ENCODE measurements around the gene TMPRSS3.

TMPRSS3 gene

DNA sequence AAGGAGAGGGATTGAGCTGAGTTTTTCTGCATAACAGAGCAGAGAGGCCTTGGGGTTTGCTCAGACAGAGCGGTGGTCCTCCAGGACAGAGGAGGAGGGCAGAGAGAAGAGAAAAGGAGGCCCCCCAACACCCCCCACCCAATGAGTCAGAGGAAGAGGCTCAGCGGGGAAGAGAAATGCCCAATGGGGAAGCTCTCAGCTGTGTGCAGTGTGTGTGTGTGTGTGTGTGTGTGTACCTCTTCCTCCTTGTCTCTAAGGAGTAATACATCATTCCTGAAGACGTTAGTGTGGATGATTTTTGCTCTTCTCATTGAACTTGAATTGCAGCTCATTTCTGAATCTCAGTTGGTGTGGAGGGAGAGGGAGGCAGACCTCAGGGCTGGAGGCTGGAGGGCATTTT is 8.7 kb downstream of the TMPRSS3 start:
- DNase-seq: no peak

DNA sequence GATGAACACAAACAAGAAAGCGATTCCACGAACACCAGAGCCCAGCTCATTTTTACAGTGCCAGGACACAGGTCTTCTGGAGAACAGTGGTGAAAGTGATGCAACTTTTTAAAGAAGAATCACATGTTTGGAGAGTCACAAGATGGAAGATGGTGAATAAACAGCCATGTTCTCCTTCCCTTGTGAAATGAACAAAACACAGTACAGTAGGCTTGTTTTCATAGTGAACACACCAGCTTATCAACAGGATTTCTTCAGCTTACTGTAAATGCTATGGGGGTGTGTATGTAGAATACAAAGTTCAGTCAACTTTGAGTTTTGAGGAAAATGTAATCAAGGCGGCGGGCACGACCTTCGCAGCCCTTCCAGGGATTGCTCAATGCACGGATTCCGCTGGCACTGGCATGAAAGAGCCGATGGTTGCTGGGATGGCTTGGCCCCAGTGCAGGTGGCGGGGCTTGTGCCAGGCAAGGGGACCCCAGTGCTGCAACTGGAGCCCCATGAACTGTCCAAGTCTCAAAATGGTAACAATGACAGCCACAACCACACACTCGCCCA is 9.7 kb downstream of the TMPRSS3 start:
- DNase-seq: no peak

DNA sequence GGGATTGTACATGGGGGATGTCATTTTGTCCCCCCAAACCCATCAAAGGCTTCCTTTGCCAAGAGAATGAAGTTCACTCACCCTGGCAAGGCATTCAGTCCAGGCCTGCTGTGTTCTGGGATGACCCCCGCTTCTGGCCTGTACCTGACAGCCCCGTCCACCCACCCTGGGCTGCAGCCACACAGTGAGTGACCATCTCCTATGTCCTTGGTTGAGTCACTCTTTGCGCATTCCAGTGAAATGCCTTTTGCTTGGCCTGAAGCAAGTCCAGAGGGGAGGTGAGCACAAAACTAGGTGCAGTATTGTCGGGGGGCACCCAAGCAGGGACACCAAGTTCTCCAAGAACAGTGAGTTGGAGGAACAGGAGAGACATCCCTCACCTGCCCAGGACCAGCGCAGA is 10.2 kb downstream of the TMPRSS3 start:
- DNase-seq: no peak

DNA sequence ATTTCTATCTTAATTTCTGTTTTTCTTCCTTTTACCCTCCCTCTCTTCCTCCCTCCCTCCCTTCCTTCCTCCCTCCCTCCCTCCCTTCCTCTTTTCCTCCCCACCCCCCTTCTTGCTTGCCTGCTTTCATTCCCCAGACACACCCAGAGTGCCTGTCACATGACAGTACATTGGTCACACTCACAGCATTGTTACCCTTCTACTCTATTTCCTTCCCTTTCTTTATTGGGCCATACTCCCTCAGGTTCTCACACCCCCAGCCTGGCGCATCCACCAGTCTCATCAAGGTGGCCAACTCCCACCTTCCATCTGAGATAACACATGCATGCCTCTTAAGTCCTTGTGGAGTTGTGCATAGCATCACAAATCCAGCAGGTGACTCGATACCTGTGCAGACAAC is 10.9 kb downstream of the TMPRSS3 start:
- DNase-seq: no peak

DNA sequence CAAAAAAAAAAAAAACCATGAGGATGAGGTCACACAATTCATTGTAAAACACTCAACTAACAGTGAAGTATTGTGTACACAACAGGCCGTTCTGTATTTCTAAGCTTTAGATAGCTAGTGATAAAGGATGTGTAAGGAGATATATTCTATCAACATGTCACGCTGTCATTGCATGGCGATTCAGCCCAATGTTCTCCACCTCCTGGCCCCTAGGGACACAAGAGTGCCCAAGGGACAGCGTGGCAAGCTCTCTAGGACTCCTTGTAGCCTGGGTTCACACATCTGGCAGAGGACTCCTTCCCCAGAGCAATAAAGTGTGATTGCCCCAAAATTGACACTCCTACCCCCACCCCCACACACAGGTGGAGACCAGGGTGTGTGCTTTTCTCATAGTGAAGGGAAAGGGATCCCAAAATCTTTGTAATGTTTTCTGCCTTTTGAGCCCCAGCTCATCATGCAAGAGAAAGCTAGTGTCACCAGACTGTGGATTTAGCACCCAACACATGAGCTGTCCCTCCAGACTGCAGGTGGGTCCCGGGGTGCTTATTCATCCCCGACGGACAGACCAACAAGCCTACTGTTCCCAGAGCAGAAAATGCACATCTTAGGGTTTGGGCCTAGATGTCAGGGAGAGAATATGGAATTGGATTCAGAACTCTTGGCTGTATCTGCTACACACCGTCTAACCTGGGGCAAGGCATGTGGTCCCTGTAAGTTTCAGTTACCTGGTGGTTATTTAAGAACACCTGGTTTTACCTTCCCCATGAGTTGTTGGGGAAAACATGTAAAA is 11.5 kb downstream of the TMPRSS3 start:
- DNase-seq: no peak

DNA sequence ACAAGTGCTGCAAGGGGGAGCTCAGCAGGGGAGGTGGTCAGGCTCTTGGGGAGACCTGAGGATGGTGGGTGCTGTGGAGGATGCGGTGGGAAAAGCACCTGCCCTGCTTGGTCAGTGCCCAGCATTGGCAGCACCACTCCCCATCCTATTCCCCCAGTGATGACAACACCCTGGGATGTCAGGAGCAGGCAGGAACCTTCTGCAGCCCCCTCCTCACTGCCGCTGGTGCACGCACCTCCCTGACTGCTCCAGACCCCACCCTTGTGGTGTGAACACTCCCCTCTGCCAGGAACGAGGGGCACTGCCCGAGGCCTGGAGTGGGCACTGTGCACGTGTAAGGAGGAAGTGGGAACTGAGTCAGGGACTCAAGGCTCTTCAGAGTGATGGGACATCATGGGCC is 12.5 kb downstream of the TMPRSS3 start:
- no peak for DNase-seq

DNA sequence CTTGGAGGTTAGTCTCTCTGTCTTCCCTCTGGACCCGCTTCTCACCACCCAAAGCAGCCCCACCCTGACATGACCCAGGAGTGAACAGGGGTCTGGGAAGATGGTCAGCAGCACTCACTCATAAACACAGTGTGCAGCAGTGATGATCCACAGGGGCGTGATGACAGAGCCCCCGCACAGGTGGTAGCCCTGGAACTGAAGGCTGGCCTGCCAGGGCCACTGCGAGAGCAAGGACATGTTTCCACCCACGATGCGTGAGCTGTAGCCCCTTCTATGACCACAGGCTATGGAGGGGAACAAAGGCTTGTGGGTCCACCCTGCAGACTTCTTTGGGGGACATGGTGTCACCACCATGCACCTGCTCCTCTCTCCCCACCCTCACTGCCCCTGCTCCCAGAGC is 12.9 kb downstream of the TMPRSS3 start:
- no peak for DNase-seq

DNA sequence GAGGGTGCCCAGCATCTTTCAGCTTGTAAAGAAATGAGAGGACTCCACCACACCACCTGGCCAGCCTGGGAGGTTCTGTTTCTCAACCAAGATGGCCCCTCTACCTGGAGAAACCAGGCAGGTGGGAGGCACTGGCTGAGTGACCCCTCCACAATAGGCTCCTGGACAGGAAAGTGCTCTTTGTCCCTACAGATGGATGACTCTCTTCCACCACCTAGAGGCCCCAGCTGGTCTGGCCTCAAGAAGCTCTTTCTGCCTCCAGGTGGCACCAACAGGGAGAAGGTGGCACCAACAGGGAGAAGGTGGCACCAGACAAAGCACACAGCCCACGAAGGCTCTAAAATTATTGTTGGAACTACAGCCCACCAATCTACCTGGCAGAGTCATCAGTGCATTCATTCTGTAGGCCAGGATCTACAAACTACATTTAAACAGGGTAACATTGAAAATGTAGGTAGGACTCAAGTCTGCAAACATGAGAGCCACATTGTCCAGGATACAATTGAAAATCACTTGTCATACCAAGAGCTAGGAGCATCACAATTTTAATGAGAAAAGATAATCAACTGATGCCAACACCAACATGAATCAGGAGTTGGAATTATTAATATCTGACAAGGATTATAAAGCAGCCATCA is 14.4 kb downstream of the TMPRSS3 start:
- DNase-seq: peak; percentile 38 to 55

DNA sequence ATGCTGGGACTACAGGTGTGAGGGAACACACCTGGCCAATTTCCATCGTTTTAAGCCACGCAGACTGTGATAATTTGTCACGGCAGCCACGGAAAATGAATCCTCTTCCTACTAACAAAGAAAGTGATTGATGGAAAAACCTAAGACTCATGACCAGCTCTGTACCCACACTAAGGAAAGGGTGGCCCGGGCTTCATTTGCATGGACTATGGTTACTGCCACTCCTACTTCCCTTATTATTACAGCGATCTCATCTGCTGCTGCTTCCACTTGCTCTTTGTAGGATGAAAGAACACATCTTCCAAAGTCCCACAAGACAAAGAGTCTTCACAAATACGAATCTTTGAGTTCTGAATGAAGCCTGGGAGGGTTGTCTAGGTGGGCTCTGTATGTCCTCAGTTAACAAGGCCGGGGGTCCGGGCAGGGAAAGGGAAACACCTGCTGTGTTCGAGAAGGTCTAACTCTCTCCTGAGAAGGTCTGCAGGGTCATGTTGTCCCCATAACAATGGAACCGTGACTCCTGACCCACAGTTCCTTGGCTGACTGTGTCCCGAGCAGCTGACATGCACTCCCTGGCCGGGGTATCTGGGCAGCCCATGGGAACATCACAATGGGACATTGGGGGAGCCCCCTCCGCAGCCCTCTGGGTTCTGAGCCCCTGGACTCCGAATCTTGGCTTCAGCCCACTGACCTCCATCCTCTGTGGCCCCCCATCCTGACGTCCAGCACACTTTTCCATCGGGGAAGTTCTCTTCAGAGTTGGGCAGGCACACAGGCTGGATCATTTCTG is 16.2 kb downstream of the TMPRSS3 start:
- no peak for DNase-seq

DNA sequence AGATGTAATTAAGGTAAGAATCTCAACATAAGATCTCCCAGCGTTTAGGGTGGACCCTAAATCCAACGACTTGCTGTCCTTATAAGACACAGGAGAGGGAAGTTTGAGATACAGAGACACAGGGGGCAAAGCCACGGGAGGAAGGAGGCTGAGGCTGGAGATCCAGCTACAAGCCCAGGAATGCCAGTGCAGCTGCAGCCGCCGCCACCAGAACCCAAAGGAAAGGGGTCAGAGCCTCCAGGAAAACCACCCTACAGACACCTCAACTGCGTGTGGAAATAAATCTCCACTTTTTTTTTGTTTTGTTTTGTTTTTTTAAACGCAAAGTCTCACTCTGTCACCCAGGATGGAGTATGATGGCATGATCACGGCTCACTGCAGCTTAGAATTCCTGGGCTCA is 17.4 kb downstream of the TMPRSS3 start:
- no peak for DNase-seq

DNA sequence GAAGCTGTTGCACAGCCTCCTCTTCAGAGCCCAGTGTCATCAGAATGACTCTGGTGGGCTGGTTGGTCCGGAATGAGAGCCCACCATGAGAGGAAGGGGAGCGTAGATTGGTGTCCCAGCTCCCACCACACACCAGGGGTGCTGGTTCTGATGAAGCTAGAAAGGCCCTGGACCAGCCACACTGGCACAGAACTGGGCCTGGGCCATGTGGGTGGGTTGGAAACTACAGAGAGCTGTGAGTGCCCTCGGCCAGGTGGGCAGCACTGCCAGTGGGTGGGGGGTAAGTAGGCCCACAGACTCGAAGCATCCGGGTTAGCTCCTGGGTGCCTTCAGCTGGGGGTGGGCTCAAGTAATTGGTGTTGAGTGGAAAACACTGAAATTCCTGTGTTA is 17.9 kb downstream of the TMPRSS3 start:
- DNase-seq: no peak

DNA sequence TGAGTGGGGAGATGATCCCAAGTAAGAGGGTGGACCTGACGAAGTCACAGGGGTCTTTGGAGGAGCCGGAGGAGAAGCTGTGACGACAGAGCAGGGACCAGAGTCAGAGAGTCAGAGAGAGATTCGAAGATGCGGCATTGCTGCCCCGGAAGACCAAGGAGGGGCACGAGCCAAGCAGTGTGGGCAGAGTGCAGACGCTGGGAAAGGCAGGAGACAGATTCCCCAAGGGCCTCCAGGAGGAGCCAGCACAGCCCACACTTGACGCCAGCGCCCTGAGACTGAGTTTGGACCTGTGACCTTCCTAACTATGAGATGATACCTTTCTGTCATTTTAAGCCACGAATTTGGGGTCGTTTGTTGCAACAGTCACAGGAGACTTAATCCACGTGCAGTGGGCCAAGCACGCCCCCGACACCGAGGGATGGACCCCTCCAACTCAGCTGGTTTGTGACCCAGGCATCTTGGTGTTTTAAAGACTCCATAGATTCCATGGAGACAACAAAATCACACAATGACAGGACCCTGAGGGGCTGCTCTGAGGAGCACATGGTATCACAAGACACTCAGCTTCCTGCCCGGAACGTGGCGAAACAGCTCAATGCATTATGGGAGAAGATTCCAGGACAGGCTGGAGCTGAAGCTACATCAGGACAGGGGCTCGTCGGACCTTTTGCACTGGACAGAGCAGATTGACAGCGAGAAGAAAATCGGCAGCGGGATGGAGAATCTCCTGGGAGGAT is 18.5 kb downstream of the TMPRSS3 start:
- no peak for DNase-seq

DNA sequence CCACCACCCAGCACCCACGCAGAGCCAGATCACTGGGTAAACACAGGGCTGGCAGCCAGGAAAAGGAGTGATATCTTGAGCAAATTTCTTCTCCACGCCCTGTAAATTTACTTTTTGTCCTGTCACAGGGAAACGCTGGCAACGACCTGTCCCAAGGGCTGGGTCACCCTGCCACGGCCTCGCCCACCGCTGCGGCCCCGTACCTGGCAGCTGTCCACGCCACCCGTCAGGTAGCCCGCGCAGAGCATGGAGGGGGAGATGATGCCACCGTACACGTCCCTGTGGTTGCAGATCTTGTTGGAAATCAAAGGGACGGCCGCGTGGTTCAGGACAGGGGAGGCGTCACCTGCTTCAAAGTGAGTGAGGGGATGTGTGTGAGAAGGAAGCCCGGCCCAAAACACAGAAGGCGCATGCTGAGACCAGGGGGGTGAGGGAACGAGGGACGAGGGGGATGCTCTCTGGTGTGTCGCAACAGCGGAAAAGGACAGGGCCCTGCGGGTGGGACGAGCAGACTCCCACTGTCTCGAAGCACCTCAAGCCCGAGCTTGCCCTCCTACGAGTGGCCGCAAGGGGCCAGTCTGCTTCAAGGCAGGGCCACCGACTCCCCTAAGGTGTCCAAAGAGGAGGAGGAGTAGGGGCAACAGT is 19.4 kb downstream of the TMPRSS3 start:
- DNase-seq: no peak

DNA sequence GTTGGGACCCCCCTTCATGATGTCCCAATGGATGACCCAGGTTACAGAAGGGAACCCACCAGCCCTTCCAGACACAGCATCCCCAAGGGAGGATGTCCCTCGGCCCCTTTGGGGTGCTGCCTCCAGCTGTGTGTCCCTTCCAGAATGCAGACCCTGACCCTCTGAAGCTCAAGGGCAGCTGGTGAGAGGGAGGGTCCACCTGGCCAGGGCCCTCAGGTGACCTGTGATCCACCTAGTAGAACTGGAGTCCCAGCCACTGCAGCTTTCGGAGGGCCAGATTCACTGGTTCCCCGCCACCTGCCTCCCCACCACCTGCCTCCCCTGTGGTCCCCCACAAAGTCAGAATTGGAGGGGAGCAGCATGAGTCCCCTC is 19.9 kb downstream of the TMPRSS3 start:
- no peak for DNase-seq

DNA sequence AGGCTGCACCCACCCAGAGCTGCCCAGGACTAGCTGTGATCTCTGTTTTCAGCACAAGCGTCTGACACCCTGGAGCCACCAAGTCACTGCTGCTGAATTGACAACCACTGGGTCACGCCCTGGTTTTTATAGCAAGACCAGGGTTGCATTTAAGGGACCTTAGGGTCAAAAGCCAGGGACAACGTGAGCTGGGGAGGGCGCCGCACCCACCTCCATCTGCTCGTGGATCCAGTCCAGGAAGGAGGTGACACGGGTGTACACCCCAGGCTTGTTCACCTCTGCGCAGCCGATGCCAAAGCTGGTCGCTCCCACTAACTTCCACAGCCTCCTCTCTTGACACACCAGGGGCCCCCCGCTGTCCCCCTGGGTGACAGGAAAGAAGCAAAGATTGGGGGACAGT is 20.3 kb downstream of the TMPRSS3 start:
- DNase-seq: no peak

DNA sequence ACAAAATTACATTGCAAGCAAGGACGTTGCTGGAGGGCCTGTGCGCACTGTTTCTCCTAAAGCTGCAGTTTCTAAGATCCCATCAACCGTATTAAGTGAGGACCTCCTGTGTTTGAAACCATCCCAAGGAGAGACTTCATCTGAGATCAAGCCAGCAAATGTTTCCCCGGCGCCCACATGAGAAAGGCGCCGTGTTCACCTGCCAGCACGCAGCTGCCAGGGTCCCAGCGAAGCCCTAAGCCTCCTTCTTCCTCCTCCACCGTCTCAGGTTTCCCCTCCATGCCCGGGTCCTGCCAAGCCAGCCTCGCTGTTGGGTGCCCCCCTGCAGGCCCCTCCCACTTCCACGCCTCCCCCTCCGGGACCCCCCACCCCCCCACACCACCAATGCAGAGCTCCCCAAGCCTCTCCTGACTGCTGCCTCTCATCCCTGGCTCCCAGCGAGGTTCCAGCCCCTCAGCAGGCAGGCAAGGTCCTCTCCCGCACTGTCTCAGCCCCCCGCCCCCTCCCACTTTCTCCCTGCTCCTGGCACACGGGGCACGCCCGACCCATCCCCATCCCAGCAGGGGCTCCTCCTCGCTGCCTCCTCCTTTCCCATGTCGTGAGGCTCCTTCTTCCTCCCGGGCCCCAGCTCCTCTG is 20.9 kb downstream of the TMPRSS3 start:
- DNase-seq: no peak

DNA sequence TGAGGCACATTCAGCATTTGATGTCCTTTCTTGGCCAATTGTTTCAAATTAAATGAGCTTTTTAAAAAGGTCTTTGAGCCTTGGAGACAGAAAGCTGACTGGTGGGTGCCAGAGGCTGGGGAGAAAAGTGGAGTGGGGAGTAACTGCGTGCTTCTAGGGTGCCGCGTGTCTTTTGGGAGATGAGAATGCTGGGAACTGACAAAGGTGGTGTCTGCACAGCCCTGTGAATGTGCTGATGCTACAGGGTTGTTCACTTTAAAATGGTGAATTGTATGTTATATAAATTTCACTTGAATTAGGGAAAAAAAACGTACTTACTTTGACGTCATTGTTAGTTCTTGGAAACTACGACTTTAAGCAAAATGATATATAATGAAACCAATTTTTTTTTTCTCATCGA is 21.4 kb downstream of the TMPRSS3 start:
- DNase-seq: no peak

DNA sequence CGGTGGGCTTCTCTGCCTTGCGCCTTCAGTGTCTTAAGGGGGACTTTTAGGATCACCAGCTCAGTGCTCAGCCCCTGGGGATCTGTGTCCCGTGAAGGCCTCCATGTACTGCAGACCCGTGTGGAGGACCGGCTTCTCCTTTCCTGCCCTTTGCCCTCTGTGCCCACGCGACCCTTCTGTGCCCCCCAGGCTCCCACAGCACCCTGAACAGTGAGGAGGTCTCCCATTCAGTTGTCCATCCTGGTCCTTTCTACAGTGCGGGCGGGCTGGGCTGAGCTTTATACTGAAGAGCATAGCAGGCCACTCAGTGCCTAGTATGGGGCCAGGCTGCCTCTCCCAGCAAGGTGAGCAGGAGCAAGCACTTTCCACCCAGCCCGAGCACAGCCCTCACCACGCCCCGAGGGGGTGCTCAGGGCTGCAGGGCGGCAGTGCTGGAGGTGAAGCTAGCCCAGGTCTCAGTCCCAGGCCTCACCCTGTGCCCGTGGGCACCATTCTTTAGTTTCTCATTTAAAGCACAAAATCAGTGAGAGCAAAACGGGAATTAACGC is 21.9 kb downstream of the TMPRSS3 start:
- DNase-seq: no peak

DNA sequence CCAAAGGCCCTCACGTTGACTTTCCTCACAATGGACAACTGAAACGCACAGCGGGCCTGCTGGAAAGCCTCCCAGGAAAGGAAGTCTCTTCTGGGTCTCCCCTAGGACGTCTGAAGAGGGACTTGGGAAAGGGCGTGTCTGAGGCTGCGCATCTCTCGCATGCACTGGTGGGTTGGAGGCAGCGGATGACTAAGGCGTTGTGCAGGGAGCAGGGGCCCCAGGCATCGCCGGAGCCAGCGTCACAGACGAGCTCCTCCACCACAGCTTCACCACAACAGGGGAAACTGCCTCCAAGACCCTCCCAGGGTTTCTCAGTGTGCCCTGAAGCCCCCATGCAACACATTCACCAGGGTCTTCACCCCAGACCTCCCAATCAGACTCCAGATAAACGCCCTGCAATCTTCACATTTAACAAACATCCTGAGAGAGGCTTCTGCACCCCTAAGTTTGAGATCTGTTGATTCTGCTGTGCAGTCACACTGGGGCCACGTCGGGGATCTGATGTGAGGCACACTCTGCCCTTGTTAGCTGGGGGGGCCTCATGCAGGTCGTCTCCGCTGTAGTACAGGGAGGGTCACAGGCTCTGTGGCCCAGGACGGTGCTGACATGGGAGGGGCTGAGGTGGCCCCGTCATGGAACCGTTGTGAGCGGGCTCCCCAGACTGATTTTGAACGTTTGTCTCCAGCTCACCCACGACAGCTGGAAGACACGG is 22.5 kb downstream of the TMPRSS3 start:
- DNase-seq: peak in 1 of 2 donors; percentile 8

DNA sequence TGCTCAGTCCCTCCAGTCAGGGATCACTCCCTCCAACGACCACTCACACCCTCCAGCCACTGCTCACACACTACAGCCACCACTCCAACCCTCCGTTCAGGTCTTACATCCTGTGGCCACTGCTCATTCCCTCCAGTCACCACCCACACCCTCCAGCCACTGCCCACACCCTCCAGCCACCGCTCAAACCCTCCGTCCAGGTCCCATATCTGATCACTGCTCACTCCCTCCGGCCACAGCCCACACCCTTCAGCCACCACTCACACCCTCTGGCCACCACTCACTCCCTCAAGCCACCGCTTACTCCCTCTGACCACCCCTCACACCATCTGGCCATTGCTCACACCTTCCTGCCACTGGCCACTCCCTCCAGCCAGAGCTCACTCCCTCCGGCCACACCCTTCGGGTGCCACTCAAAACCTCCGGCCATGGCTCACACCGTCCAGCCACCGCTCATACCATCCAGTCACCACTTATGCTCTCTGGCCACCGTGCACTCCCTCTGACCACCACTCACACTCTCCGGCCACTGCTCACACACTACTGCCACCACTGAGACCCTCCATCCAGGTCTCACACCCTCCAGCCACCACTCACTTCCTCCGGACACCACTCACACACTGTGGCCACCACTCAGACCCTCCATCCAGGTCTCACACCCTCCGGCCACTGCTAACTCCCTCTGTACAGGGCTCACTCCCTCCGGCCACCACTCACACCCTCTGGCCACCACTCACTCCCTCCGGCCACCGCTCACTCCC is 24.8 kb downstream of the TMPRSS3 start:
- DNase-seq: no peak
